ENCODE results near the gene PMEPA1.
"Not testable (repeated sequence)": the region's sequence is repeated elsewhere in the genome, so short reads cannot be mapped to it uniquely, and the experiment has no call there.

PMEPA1 gene

DNA sequence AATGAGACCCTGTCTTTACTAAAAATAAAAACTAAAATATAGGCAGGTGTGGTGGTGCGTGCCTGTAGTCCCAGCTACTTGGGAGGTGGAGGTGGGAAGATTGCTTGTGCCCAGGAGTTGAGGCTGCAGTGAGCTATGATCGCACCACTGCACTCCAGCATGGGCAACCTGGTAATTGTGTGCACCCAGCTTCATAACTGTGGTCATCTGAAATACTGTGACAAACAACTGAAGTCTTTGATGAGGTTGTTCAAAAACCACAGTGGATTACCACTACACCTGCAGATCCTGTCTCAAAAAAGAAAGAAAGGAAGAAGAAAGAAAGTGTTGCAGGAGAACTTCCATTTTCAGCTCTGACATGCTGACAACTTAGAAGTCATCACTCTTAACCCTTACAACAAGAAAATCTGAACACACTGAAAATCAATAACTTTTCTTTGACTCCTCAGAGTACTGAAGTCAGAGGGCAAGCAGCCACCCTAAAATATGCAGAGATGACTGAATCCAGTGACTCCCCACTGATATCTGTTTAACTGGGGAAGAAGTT is 75.8 kb downstream of the PMEPA1 start:
- H3K4me1 Mint-ChIP-seq = peaks cover 31% of the 10 kb centered on the region
- ATAC-seq (peak; percentile 57), DNase-seq (ENCODE audit: low spot score in 2 of 2) (peak in 1 of 2 donors; percentile 36)
- H3K27ac Mint-ChIP-seq = no peak overlapping the region
- no peaks in the 10 kb centered on the region for H3K36me3 Mint-ChIP-seq
- no peak overlapping the region for H3K4me3 Mint-ChIP-seq
- peaks cover 14% of the 10 kb centered on the region for H3K9me3 Mint-ChIP-seq

DNA sequence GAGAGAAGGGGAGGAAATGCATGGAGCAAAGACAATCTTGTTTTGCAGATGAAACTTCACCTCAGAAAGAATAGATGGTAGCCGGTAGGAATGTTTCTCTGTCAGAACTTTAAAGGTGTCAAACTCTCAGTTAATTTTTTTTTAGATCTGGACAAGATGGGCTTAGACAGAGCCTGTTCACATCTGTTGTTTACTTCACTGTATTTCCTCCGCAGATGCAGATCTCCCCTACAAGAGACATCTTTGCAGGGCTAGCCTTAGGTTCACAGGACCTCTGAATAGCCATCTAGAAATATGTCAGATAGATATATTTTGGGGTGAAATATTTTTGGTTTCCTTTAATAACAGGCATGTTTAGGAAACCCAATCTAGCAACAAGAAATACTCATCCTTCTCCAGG is 77.5 kb downstream of the PMEPA1 start:
- H3K9me3 Mint-ChIP-seq = peaks cover 14% of the 10 kb centered on the region
- H3K27ac Mint-ChIP-seq = no peak overlapping the region
- no peak for ATAC-seq
- DNase-seq (ENCODE audit: low spot score in 2 of 2) = no peak
- H3K4me3 Mint-ChIP-seq = no peak overlapping the region
- peaks cover 43% of the 10 kb centered on the region for H3K4me1 Mint-ChIP-seq
- H3K36me3 Mint-ChIP-seq = no peaks in the 10 kb centered on the region

DNA sequence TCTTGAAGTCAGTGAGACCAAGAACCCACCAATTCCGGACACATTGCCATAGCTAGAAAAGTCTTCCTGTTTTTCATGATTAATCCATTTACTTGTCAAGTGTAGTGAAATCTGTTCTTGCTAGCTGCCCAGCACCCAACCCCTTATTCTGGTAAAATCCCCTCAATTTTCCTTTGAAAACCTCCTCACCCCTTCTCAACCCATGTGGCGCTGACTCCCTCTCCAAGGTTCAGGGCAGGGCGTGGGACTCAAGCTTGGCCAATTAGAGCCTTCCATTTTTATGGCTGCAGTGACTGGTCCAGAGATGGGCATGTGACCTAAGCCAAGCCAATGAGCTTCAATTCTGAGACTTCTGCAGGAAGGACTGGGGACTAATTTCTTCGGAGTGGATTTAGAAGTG is 79.8 kb downstream of the PMEPA1 start:
- peak in 1 of 2 donors; percentile 47 for DNase-seq (ENCODE audit: low spot score in 2 of 2)

DNA sequence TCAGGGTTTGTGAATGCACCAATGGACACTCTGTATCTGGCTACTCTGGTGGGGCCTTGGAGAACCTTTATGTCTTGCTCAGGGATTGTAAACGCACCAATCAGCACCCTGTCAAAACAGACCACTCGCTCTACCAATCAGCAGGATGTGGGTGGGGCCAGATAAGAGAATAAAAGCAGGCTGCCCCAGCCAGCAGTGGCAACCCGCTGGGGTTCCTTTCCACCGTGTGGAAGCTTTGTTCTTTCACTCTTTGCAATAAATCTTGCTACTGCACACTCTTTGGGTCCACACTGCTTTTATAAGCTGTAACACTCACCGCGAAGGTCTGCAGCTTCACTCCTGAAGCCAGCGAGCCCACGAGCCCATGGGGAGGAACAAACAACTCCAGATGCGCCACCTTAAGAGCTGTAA is 80.3 kb downstream of the PMEPA1 start:
- not testable (repeated sequence) for H3K9me3 Mint-ChIP-seq, H3K36me3 Mint-ChIP-seq, ATAC-seq
- peaks cover 53% of the 10 kb centered on the region for H3K4me1 Mint-ChIP-seq
- H3K4me3 Mint-ChIP-seq = peak overlapping the region; percentile 68
- H3K27ac Mint-ChIP-seq = peak overlapping the region; percentile 84
- DNase-seq (ENCODE audit: low spot score in 2 of 2) = peak in 1 of 2 donors; percentile 48

More for the DNA sequence above, 79.8 kb downstream of the PMEPA1 start:
- Mint-ChIP-seq H3K4me1 (peaks cover 53% of the 10 kb centered on the region), H3K9me3 (peaks cover 3% of the 10 kb centered on the region), H3K36me3 (no peaks in the 10 kb centered on the region), H3K4me3 (peak overlapping the region; percentile 68), H3K27ac (peak overlapping the region; percentile 84)
- ATAC-seq = peak; percentile 62

DNA sequence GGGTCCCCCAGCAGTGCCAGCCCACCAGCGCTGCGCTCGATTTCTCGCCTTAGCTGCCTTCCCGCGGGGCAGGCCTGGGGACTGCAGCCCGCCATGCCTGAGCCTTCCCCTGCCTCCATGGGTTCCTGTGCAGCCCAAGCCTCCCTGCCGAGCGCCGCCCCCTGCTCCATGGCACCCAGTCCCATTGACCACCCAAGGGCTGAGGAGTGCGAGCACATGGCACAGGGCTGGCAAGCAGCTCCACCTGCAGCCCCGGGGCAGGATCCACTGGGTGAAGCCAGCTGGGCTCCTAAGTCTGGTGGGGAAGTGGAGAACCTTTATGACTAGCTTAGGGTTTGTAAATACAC is 80.9 kb downstream of the PMEPA1 start:
- not testable (repeated sequence) for H3K9me3 Mint-ChIP-seq, ATAC-seq, H3K36me3 Mint-ChIP-seq
- Mint-ChIP-seq H3K4me3 (peak overlapping the region; percentile 68), H3K4me1 (peaks cover 53% of the 10 kb centered on the region), H3K27ac (peak overlapping the region; percentile 84)
- peak in 1 of 2 donors; percentile 47 for DNase-seq (ENCODE audit: low spot score in 2 of 2)

DNA sequence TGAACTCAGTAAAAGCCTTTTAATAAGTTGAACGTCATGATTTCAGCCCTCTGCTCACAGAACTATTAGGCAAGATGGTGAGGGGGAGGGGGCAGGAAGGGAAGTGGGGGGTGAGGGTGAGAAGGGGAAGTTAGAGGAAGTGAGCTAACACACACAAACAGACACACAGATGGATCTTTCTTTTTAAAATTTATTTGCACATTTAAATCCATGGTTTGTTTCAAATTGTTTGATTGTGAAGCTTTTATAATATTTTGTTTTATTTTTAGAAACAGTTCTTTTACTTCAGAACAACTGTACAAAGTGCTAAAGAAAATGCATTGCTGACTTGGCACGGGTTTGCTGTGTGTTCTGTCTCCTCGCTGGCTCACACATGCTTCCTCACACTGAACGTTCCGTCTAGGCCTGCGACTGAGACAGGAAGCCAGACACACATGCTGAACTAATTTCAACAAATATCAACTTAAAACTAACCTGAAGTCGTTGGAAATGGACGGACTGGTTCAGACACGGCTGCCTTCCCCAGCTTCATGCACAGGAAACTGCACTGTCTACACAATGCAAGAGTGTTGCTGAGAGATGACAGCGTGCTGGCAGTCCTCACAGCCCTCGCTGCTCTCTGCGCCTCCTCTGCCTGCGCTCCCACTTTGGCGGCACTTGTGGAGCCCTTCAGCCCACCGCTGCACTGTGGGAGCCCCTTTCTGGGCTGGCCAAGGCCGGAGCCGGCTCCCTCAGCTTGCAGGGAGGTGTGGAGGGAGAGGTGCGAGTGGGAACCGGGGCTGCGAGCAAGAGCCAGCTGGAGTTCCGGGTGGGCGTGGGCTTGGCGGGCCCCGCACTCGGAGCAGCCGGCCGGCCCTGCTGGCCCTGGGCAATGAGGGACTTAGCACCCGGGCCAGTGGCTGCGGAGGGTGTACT is 81.5 kb downstream of the PMEPA1 start:
- ATAC-seq = peak; percentile 86

DNA sequence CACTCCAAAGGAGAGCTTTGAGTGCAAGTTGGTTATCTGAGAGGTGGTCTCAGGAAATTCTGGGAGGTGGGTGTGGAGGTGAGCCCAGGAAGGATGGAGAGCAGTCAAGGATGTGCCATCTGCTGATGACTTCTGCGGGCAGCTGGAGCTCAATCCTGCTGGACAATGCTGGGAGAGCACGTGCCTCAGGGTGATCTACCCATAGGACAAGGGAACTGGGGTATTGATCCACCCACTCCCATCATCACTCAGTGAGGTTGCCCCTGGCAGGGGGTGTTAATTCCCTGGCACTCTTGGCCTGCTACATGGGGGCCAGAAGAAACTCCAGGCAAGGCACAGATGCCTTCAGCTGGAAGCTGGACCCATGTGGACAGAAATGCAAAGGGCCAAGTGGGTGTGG is 82.5 kb downstream of the PMEPA1 start:
- no peak for DNase-seq (ENCODE audit: low spot score in 2 of 2)
- peaks cover 50% of the 10 kb centered on the region for H3K4me1 Mint-ChIP-seq
- H3K9me3 Mint-ChIP-seq = peaks cover 4% of the 10 kb centered on the region
- H3K27ac Mint-ChIP-seq = no peak overlapping the region
- no peaks in the 10 kb centered on the region for H3K36me3 Mint-ChIP-seq
- peak overlapping the region; percentile 68 for H3K4me3 Mint-ChIP-seq
- ATAC-seq = no peak

More for the DNA sequence above, 81.5 kb downstream of the PMEPA1 start:
- Mint-ChIP-seq H3K27ac (peak overlapping the region; percentile 86), H3K4me1 (peaks cover 49% of the 10 kb centered on the region), H3K4me3 (peak overlapping the region; percentile 68), H3K9me3 (peaks cover 4% of the 10 kb centered on the region), H3K36me3 (no peaks in the 10 kb centered on the region)
- peak in 1 of 2 donors; percentile 59 for DNase-seq (ENCODE audit: low spot score in 2 of 2)

DNA sequence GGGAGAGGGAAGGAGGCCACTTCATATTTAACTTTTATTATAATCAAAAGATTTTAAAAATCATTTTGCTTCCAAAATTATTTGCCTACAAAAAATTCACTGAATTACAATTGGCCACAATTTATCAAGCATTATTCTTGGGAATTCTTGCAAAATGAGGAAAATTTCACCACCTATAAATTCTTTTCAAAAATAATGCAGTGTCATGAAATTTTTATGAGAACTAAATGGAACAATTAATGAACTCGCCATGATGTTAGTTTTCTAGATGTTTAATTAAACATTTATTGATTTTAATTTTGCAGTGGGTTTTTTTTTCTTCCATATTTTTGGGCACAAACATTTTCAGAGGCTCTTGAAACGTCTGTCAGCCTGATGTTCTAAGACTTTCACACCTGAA is 83.8 kb downstream of the PMEPA1 start:
- ATAC-seq (no peak), DNase-seq (ENCODE audit: low spot score in 2 of 2) (no peak)
- Mint-ChIP-seq H3K4me3 (no peak overlapping the region), H3K4me1 (peaks cover 57% of the 10 kb centered on the region), H3K36me3 (no peaks in the 10 kb centered on the region), H3K27ac (no peak overlapping the region), H3K9me3 (peaks cover 4% of the 10 kb centered on the region)

DNA sequence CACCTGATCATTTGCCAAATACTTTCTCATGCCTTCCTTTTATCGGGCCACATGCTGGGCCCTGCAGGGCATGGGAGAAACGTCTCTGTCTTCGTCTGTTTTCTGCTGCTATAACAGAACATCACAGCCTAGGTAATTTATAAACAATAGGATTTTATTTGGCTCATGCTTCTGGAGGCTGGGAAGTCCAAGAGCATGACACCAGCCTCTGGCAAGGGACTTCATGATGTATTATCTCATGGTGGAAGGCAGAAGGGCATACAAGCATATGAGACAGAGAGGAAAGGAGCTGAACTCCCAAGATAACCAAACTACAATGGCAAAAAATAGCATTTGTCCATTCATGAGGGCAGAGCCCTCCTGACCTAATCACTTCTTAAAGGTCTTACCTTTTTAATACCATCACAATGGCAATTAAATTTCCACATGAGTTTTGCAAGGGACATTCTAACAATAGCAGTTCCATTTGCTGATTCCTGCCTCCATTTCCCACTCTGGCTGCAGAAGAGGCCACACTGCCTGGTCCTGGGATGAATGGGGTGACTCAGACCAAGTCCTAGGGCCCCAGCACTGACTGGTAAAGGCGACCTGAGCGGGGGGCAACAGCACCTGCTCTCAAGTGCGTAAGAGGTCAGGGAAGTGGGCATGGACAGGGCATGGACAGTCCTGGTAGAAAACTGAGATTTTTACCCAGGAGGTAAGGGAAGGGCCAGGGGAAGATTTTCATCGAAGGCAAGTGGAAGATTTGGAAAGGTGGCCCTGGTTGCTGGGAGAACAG is 84.4 kb downstream of the PMEPA1 start:
- peaks cover 4% of the 10 kb centered on the region for H3K36me3 Mint-ChIP-seq
- no peak overlapping the region for H3K4me3 Mint-ChIP-seq
- no peak overlapping the region for H3K27ac Mint-ChIP-seq
- ATAC-seq = no peak
- peaks cover 4% of the 10 kb centered on the region for H3K9me3 Mint-ChIP-seq
- peaks cover 62% of the 10 kb centered on the region for H3K4me1 Mint-ChIP-seq
- peak in 1 of 2 donors; percentile 33 for DNase-seq (ENCODE audit: low spot score in 2 of 2)

DNA sequence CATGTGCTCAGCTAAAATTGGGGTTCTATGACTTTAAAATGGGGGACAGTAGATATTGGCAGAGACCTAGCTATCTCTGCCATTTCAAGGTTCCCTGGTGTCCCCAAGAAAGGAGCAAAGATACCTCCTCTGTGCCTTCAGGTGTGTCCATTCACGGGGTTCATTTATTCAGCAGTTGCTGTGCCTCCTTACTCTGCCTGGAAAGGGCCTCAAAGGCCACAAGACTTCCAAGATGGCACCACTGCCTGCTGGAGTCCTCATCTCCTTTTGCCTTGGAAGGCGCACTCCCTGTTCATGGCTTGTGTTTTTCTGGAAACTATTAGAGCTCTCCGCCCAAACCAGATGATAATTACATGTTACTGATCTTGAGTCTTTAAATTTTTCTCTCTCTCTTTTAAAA is 85.7 kb downstream of the PMEPA1 start:
- Mint-ChIP-seq H3K27ac (no peak overlapping the region), H3K4me3 (no peak overlapping the region), H3K9me3 (peaks cover 4% of the 10 kb centered on the region), H3K36me3 (peaks cover 14% of the 10 kb centered on the region), H3K4me1 (peaks cover 62% of the 10 kb centered on the region)
- DNase-seq (ENCODE audit: low spot score in 2 of 2) (peak in 1 of 2 donors; percentile 20), ATAC-seq (no peak)

DNA sequence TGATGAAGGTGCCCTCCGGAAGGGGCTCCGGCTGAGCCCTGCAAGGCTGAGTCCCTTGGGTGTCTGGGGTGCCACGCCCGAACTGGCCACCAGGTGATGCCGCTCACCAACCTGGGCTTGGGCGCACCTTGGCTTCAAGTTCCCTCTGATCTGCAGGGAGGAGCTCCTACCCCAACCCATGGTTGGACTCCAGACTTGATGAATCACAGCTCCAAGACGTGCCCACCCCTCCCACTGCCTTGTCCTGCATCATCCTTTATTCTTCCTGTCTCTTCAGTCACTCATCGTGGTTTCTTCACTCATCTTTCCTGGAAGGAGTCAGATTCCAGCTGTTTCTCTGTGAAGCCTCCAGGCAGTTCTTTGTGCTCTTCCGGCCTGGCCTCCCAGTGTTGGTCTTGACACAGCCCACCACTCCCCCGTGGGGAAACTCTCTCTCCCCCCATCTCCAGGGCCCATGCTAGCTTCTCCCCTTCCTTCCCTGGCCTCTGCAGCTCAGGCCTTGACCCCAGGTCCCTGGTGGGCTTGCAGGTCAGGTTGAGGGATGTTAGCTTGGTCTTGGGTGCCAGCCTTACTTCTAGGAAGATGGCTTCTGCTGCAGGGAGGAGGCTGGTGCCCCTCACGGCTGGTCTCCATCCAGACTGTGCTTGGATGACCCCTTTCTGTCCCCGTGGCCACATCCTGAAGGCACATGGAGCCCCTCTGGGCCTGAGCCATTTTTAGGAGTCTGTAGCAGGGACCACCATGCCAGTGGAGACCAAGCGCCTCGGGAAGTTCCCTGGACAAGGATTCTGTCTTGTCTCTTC is 87.0 kb downstream of the PMEPA1 start:
- peaks cover 20% of the 10 kb centered on the region for H3K36me3 Mint-ChIP-seq
- peaks cover 67% of the 10 kb centered on the region for H3K4me1 Mint-ChIP-seq
- no peak for ATAC-seq
- H3K27ac Mint-ChIP-seq = peak overlapping the region; percentile 23
- H3K4me3 Mint-ChIP-seq = peak overlapping the region; percentile 16
- peak; percentile 49 to 81 for DNase-seq (ENCODE audit: low spot score in 2 of 2)
- H3K9me3 Mint-ChIP-seq = peaks cover 4% of the 10 kb centered on the region

DNA sequence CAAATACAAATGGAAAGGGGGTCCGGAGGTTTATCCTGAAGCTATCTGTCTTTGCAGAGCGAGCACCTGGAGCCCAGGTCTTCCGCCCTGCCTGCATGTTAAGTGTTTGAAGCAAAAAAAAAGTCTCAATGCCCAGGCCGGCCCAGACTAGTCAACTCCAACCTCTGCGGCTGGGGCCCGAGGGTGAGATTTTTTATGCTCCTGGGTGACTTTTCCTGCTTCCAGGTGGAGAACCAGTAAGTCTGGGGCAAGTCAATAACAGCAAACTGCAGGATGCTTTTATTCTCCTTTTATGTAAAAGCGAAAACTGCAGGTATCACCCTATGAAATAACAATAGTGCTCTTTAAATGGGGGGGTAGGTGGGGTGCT is 87.6 kb downstream of the PMEPA1 start:
- peak overlapping the region; percentile 16 for H3K4me3 Mint-ChIP-seq
- peaks cover 20% of the 10 kb centered on the region for H3K36me3 Mint-ChIP-seq
- ATAC-seq (no peak), DNase-seq (ENCODE audit: low spot score in 2 of 2) (peak in 1 of 2 donors; percentile 48)
- peaks cover 4% of the 10 kb centered on the region for H3K9me3 Mint-ChIP-seq
- peaks cover 67% of the 10 kb centered on the region for H3K4me1 Mint-ChIP-seq
- H3K27ac Mint-ChIP-seq = no peak overlapping the region

DNA sequence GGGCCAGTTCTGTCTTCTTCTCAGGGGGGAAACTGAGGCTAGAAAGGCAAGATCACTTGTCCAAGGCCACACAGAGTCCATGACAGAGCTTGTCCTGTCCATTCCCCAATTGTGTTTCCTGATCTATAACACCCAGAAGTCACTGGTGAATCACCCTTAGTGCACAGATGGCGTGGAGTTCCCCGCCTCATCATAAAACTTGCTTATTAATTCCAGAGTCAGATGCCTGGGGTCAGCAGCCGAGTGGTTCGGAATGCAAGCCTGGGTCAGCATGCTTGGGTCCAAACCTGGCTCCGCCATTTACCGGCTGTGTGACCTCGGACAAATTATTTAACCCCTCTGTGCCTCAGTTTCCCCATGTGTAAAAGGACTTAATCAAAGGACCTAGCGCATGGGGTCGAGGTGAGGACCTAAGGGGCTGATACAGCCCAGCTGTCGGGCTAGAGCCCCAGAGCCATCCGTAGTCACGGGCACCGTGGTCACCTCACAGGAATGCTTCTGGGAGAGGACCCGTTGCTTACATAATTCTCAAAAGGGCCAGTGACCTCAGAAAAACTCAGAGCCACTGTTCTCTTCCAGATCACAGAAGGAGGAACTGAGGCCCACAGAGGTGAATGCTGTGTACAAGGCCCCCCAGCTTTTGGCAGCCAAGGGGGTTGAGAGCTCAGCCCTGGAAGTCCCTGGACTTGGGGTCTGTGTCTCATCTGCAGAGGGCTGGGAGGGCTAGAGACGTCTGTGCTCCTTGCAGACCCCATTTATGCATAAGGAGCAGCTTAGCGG is 88.2 kb downstream of the PMEPA1 start:
- Mint-ChIP-seq H3K27ac (peak overlapping the region; percentile 83), H3K4me3 (peak overlapping the region; percentile 71), H3K4me1 (peaks cover 71% of the 10 kb centered on the region), H3K36me3 (peaks cover 20% of the 10 kb centered on the region), H3K9me3 (peaks cover 4% of the 10 kb centered on the region)
- DNase-seq (ENCODE audit: low spot score in 2 of 2) = no peak
- no peak for ATAC-seq

DNA sequence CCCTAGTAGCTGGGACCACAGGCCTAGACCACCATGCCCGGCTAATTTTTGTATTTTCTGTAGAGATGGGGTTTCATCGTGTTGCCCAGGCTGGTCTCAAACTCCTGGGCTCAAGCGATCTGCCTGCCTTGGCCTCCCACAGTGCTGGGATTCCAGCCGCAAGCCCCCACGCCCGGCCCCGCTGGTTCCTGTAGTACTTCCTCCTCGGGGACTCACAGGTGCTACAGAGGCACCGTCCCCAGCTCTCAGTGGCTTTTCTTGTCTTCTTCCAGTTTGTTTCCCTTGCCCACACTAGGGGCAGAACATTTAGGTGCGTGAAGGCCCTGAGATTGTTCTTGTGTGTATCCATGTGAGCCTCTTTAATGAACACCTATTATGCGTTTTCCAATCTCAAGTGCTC is 88.8 kb downstream of the PMEPA1 start:
- Mint-ChIP-seq H3K36me3 (peaks cover 20% of the 10 kb centered on the region), H3K4me3 (peak overlapping the region; percentile 71)

More for the DNA sequence above, 88.8 kb downstream of the PMEPA1 start:
- H3K9me3 Mint-ChIP-seq = peaks cover 4% of the 10 kb centered on the region
- ATAC-seq = no peak
- H3K4me1 Mint-ChIP-seq = peaks cover 76% of the 10 kb centered on the region
- H3K27ac Mint-ChIP-seq = peak overlapping the region; percentile 83
- DNase-seq (ENCODE audit: low spot score in 2 of 2) = peak in 1 of 2 donors; percentile 49
